Neural cell (in vitro differentiated cells): ENCODE measurements around the gene TNK2. TPM values are rescaled to one million over a fixed set of nuclear protein-coding genes. Genes with fewer than 3 reads are reported as not detected.

Experiments
- H2AFZ ChIP-seq: fragments of 200-600, 300-800 bp; sonication (generic), shearing (Covaris generic); 2 replicates; pipeline ENCODE4 v1.6.0; 2014; ENCODE audit warnings: low read depth, mild to moderate bottlenecking, antibody characterized with exemption, low read length, moderate library complexity
- H3F3A ChIP-seq: fragments of 200-600 bp; shearing (Covaris generic); 2 replicates; pipeline ENCODE4 v1.6.1; 2016; ENCODE audit warnings: mild to moderate bottlenecking, moderate library complexity, mixed read lengths, antibody characterized with exemption, low read length; ENCODE audit not compliant: insufficient read depth, poor library complexity, severe bottlenecking
- H3K27ac ChIP-seq: fragments of 200-600, 300-800 bp; sonication (generic), shearing (Covaris generic); 2 replicates; pipeline ENCODE4 v1.5.1; 2014; ENCODE audit warnings: mild to moderate bottlenecking, low read length, moderate library complexity
- H3K27me3 ChIP-seq: fragments of 300-800, 200-600 bp; sonication (generic), shearing (Covaris generic); 2 replicates; pipeline ENCODE4 v1.6.0; 2014; ENCODE audit warnings: mild to moderate bottlenecking, low read depth, low read length, moderate library complexity; ENCODE audit not compliant: insufficient read depth
- H3K36me3 ChIP-seq: fragments of 300-800, 200-600 bp; sonication (generic), shearing (Covaris generic); 2 replicates; pipeline ENCODE4 v1.5.1; 2014; ENCODE audit warnings: mild to moderate bottlenecking, antibody characterized with exemption, low read length, moderate library complexity; ENCODE audit not compliant: insufficient read depth
- H3K4me2 ChIP-seq: fragments of 300-800, 200-600 bp; sonication (generic), shearing (Covaris generic); 2 replicates; pipeline ENCODE4 v1.6.0; 2014; ENCODE audit warnings: mild to moderate bottlenecking, low read length
- H3K4me3 ChIP-seq: fragments of 300-800, 200-600 bp; sonication (generic), shearing (Covaris generic); 2 replicates; pipeline ENCODE4 v1.5.1; 2014; ENCODE audit warnings: mild to moderate bottlenecking, low read length, moderate library complexity
- H3K79me2 ChIP-seq: fragments of 200-600 bp; shearing (Covaris generic); replicated peaks from 2 replicates; pipeline ENCODE4 v1.6.0; 2014; ENCODE audit warnings: mild to moderate bottlenecking, low read length, moderate library complexity; ENCODE audit not compliant: insufficient read depth
- H3K9ac ChIP-seq: fragments of 300-800, 200-600 bp; sonication (generic), shearing (Covaris generic); 2 replicates; pipeline ENCODE4 v1.6.1; 2016; ENCODE audit warnings: mild to moderate bottlenecking, low read length, mixed read lengths
- H3K9me2 ChIP-seq: fragments of 200-600 bp; shearing (Covaris generic); 2 replicates; pipeline ENCODE4 v1.6.1; 2016; ENCODE audit warnings: mild to moderate bottlenecking, low read length, mixed read lengths; ENCODE audit not compliant: insufficient read depth
- H3K9me3 ChIP-seq: fragments of 200-600, 300-800 bp; sonication (generic), shearing (Covaris generic); 2 replicates; pipeline ENCODE4 v1.6.1; 2016; ENCODE audit warnings: mild to moderate bottlenecking, mixed run types, low read length, moderate library complexity, mixed read lengths
- H4K20me1 ChIP-seq: fragments of 200-600 bp; shearing (Covaris generic); 2 replicates; pipeline ENCODE4 v1.6.1; 2016; ENCODE audit warnings: mild to moderate bottlenecking, mixed run types; ENCODE audit not compliant: insufficient read depth
- CTCF ChIP-seq: fragments of 450-650 bp; IDR thresholded peaks from 2 replicates; pipeline ENCODE4 v1.5.1; 2014; ENCODE audit warnings: antibody characterized with exemption, mild to moderate bottlenecking, moderate library complexity; ENCODE audit not compliant: poor library complexity, severe bottlenecking
- EP300 ChIP-seq: fragments of 450-650 bp; conservative IDR thresholded peaks from 2 replicates; pipeline ENCODE4 v1.6.1; 2014; ENCODE audit warnings: antibody characterized with exemption, mild to moderate bottlenecking, moderate library complexity; ENCODE audit not compliant: poor library complexity, severe bottlenecking
- EZH2 ChIP-seq: fragments of 200-600, 300-800 bp; shearing (Covaris generic), sonication (generic); IDR thresholded peaks from 2 replicates; pipeline ENCODE4 v1.6.1; 2014; ENCODE audit warnings: antibody characterized with exemption, low read length, borderline replicate concordance, mild to moderate bottlenecking; ENCODE audit not compliant: insufficient read depth, poor library complexity, severe bottlenecking
- MXI1 ChIP-seq: fragments of 450-650 bp; conservative IDR thresholded peaks from 2 replicates; pipeline ENCODE4 v1.6.1; 2014; ENCODE audit warnings: antibody characterized with exemption, mild to moderate bottlenecking; ENCODE audit not compliant: poor library complexity, severe bottlenecking
- POLR2AphosphoS5 ChIP-seq: IDR thresholded peaks from 2 replicates; pipeline ENCODE4 v1.6.1; 2012
- RAD21 ChIP-seq: fragments of 450-650 bp; conservative IDR thresholded peaks from 2 replicates; pipeline ENCODE4 v1.6.1; 2014; ENCODE audit warnings: antibody characterized with exemption, mild to moderate bottlenecking, moderate library complexity
- SMC3 ChIP-seq: fragments of 450-650 bp; conservative IDR thresholded peaks from 2 replicates; pipeline ENCODE4 v1.6.1; 2014; ENCODE audit warnings: antibody characterized with exemption, mild to moderate bottlenecking, moderate library complexity; ENCODE audit not compliant: poor library complexity
- TAF1 ChIP-seq: IDR thresholded peaks from 2 replicates; pipeline ENCODE4 v1.6.1; 2012; ENCODE audit warnings: low read depth
- polyA plus RNA-seq: library from polyadenylated mRNA; depleted of rRNA; stranded (reverse); fragments of >200 nt; gene quantifications from 2 replicates; pipeline ENCODE4 v1.2.3, GENCODE V29; 2014
- TF ChIP-seq, protein P1 (sequence below): IDR thresholded peaks from 2 replicates; pipeline ENCODE4 v1.6.1; 2012; ENCODE audit warnings: borderline replicate concordance

The TNK2 gene
- polyA plus RNA-seq, 1 donor from 2014 or later, result 16.3 TPM

DNA sequence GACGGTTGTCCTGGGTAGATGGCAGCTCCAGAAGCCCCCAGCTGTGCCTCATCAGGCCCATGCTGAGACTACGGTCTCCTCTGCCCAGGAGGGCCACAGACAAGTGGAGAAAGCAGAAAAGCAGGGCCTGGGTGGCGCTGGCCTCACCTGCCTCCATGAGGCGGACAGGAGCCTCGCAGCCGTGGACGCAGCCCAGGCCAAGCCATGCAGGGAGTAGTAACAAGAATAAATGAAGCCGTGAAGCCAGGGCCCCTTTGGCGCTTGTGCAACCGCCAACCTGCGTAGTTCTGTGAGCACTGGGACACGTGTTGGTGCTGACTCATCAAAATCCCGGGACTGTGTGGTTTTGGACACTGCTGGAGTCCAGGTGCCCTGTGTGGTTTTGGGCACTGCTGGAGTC is 84.4 kb downstream of the TNK2 start:
- Histone ChIP-seq H3K79me2 (no peaks in the 10 kb centered on the region), H3K4me2 (no peak overlapping the region), H3K27me3 (no peaks in the 10 kb centered on the region), H3K27ac (no peak overlapping the region), H3K4me3 (no peak overlapping the region), H2AFZ (no peak overlapping the region), H3K9me2 (no peaks in the 10 kb centered on the region), H4K20me1 (no peaks in the 10 kb centered on the region), H3K9ac (no peak overlapping the region), H3K9me3 (no peaks in the 10 kb centered on the region), H3F3A (no peaks in the 10 kb centered on the region), H3K36me3 (no peaks in the 10 kb centered on the region)
- TF ChIP-seq RAD21, result no peak
- TF ChIP-seq SMC3, result no peak
- TF ChIP-seq MXI1, result no peak
- TF ChIP-seq EZH2, result no peak

- no peaks in the 10 kb centered on the region for H3K9me2 ChIP-seq
- H3K4me3 ChIP-seq, result no peak overlapping the region
- H3F3A ChIP-seq, result no peaks in the 10 kb centered on the region
- H2AFZ ChIP-seq, result no peak overlapping the region
- no peak for TF ChIP-seq SMC3
- TF ChIP-seq, protein P1, sequence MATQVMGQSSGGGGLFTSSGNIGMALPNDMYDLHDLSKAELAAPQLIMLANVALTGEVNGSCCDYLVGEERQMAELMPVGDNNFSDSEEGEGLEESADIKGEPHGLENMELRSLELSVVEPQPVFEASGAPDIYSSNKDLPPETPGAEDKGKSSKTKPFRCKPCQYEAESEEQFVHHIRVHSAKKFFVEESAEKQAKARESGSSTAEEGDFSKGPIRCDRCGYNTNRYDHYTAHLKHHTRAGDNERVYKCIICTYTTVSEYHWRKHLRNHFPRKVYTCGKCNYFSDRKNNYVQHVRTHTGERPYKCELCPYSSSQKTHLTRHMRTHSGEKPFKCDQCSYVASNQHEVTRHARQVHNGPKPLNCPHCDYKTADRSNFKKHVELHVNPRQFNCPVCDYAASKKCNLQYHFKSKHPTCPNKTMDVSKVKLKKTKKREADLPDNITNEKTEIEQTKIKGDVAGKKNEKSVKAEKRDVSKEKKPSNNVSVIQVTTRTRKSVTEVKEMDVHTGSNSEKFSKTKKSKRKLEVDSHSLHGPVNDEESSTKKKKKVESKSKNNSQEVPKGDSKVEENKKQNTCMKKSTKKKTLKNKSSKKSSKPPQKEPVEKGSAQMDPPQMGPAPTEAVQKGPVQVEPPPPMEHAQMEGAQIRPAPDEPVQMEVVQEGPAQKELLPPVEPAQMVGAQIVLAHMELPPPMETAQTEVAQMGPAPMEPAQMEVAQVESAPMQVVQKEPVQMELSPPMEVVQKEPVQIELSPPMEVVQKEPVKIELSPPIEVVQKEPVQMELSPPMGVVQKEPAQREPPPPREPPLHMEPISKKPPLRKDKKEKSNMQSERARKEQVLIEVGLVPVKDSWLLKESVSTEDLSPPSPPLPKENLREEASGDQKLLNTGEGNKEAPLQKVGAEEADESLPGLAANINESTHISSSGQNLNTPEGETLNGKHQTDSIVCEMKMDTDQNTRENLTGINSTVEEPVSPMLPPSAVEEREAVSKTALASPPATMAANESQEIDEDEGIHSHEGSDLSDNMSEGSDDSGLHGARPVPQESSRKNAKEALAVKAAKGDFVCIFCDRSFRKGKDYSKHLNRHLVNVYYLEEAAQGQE, result no peak
- TF ChIP-seq TAF1, result no peak
- no peak for TF ChIP-seq EZH2
- no peak for TF ChIP-seq POLR2AphosphoS5
- no peak for TF ChIP-seq RAD21
- TF ChIP-seq EP300, result no peak
- no peaks in the 10 kb centered on the region for H3K79me2 ChIP-seq
- no peak overlapping the region for H3K9ac ChIP-seq
- no peaks in the 10 kb centered on the region for H4K20me1 ChIP-seq
- H3K27ac ChIP-seq, result no peak overlapping the region
- H3K36me3 ChIP-seq, result no peaks in the 10 kb centered on the region
- no peak overlapping the region for H3K4me2 ChIP-seq
- no peaks in the 10 kb centered on the region for H3K9me3 ChIP-seq
- H3K27me3 ChIP-seq, result no peaks in the 10 kb centered on the region
Measured at GRCh38 chr3:195823280-195823679, 85.1 kb downstream of the TNK2 start.

- no peaks in the 10 kb centered on the region for H3K27me3 ChIP-seq
- H3K79me2 ChIP-seq, result no peaks in the 10 kb centered on the region
- no peak overlapping the region for H3K4me3 ChIP-seq
- TF ChIP-seq TAF1 (no peak), RAD21 (no peak), POLR2AphosphoS5 (no peak), EZH2 (no peak), EP300 (no peak), CTCF (no peak), SMC3 (no peak), MXI1 (no peak)
- TF ChIP-seq, protein P1, result no peak
- H3K4me2 ChIP-seq, result no peak overlapping the region
- no peak overlapping the region for H3K27ac ChIP-seq
- H4K20me1 ChIP-seq, result no peaks in the 10 kb centered on the region
- H3F3A ChIP-seq, result no peaks in the 10 kb centered on the region
- no peaks in the 10 kb centered on the region for H3K9me3 ChIP-seq
- H3K9ac ChIP-seq, result no peak overlapping the region
- no peaks in the 10 kb centered on the region for H3K9me2 ChIP-seq
- H2AFZ ChIP-seq, result no peak overlapping the region
- H3K36me3 ChIP-seq, result no peaks in the 10 kb centered on the region
Measured at GRCh38 chr3:195822131-195822696, 86.1 kb downstream of the TNK2 start.
